ENCODE results near the gene SLC25A15.
"Not testable (repeated sequence)": the region's sequence is repeated elsewhere in the genome, so short reads cannot be mapped to it uniquely, and the experiment has no call there.

Gene SLC25A15

GRCh38 chr13:40781717-40782116 lies 7.7 kb upstream of the SLC25A15 start:
- no peak for DNase-seq (ENCODE audit: low spot score)

DNA sequence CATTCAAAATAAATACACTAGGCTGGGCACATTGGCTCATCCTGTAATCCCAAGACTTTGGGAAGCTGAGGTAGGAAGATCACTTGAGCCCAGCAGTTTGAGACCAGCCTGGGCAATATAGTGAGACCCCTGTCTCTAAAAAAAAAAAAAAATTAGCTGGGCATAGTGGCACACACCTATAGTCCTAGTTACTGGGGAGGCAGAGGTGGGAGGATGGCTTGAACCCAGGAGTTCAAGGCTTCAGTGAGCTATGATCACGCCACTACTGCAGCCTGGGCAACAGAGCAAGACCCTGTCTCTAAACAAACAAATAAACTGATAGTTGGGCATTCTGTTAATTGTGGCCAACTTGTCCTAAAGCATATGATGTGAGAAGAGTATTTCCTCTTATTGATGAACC lies 6.4 kb upstream of the SLC25A15 start:
- DNase-seq (ENCODE audit: low spot score), result not testable (repeated sequence)

GRCh38 chr13:40784540-40784939 lies 4.9 kb upstream of the SLC25A15 start:
- DNase-seq (ENCODE audit: low spot score), result no peak

DNA sequence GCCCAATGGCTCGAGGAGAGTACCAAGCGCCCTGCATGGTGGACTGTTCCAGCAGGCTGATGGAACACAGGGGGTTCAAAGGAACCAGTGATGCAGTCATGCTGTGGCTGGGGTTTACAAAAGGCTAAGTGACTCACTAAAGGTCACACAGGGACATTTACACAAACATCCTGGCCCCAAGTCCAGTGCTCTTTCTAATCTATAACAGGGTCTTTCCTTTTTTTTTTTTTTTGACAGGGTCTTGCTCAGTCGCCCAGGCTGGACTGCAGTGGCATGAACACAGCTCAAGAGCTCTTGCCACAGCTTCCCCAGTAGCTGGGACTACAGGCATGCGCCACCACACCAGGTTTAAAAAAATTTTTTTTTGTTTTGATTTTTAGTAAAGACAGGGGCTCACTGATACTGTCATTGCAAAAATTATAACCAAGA lies 2.8 kb upstream of the SLC25A15 start:
- DNase-seq (ENCODE audit: low spot score), result no peak

- DNase-seq (ENCODE audit: low spot score), result no peak
Observed at GRCh38 chr13:40787062-40787461, 2.3 kb upstream of the SLC25A15 start.

- DNase-seq (ENCODE audit: low spot score), result not testable (repeated sequence)
Observed at GRCh38 chr13:40788540-40789274, 704 bp upstream of the SLC25A15 start.

GRCh38 chr13:40790154-40790616 lies 774 bp downstream of the SLC25A15 start:
- no peak for DNase-seq (ENCODE audit: low spot score)

- DNase-seq (ENCODE audit: low spot score), result no peak
Observed at GRCh38 chr13:40792284-40793051, 3.1 kb downstream of the SLC25A15 start.

GRCh38 chr13:40793339-40793738 lies 3.9 kb downstream of the SLC25A15 start:
- no peak for DNase-seq (ENCODE audit: low spot score)

DNA sequence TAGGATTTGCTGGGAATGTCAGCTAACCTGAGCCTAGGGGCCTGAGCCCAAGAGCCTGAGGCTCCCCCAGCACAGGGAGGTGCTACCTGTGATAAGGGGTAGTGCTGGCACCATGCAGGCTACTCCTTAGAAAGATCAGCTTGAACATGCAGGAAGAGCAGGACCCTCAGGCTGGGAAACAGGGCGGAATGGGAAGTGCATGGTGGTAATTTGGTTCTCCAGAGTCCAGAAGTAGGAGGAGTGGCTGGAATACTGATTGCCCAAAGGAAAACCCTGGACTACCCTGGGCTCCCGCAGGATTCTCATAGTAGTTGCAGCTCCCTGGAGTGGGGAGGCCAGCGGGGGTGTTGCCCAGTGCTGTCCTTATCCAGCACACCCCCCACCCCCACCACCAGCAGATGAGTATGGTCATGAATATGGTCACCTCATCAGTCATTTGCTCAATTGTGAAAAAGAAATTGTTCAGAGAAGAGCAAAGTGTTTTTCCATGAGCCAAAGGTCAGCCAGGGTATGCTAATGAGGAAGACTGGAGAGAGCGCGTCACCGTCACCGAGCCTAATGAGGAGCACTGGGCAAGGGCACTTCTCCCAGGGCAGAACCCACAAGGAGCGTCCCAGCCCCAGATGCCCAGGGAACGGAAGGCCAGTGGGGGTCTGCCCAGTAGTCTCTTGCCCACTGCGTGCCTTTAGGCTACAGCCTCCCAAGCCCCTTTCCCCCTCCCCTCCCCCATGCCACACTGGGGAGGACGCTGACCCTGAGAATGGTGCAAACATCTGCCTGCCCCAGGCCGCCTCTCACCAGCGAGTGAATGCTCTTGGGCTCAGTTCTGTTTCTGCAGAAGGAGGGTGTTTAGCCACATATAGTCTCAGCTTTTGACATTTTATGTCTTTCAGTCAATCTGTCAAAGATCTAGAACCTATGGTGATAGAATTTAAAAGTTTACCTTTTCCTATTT lies 5.3 kb downstream of the SLC25A15 start:
- no peak for DNase-seq (ENCODE audit: low spot score)

- no peak for DNase-seq (ENCODE audit: low spot score)
Observed at GRCh38 chr13:40796649-40797048, 7.2 kb downstream of the SLC25A15 start.

- DNase-seq (ENCODE audit: low spot score), result peak; percentile 30
Observed at GRCh38 chr13:40798380-40798779, 9.0 kb downstream of the SLC25A15 start.

DNA sequence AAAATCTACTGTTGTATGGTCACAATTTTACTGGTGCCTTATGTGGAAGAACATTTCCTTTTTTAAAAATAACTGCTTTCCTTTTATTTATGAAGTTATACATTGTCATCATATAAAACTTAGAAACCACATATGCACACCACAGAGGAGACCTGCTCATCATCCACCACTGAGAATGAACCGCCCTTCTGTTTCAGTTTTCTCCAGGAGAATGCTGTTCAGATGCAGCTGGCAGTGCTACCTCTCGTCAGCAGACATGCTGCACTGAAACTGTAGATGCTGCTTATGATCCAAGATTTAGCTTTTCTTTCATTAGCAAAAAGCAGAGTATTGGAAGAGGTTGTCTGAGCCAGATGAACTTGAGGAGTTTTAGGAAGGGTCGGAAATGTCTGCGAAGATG lies 10.1 kb downstream of the SLC25A15 start:
- no peak for DNase-seq (ENCODE audit: low spot score)

GRCh38 chr13:40800559-40800958 lies 11.1 kb downstream of the SLC25A15 start:
- DNase-seq (ENCODE audit: low spot score), result no peak

GRCh38 chr13:40801255-40802217 lies 12.1 kb downstream of the SLC25A15 start:
- no peak for DNase-seq (ENCODE audit: low spot score)

- DNase-seq (ENCODE audit: low spot score), result no peak
Observed at GRCh38 chr13:40803316-40803715, 13.9 kb downstream of the SLC25A15 start.

- no peak for DNase-seq (ENCODE audit: low spot score)
Observed at GRCh38 chr13:40806241-40806640, 16.8 kb downstream of the SLC25A15 start.

- no peak for DNase-seq (ENCODE audit: low spot score)
Observed at GRCh38 chr13:40809471-40809870, 20.1 kb downstream of the SLC25A15 start.

DNA sequence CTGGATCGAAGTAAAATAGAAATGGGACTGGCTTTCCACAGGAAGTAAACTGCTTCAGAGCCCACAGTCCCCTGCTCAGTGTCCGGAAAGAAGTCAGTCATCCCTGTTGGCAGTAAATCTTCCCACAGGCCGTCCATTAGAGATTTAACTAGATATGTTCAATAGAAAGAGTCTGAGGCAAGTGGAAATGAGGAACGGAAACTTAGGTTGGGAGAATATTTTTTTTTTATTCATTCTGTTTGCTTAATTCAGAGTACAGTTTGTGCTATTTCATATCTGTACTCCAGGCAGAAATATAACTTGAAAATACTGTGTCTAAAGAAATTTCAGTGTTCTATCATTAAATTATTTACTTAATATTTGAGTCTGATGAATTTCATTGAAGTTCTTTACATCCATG lies 22.7 kb downstream of the SLC25A15 start:
- DNase-seq (ENCODE audit: low spot score), result no peak

DNA sequence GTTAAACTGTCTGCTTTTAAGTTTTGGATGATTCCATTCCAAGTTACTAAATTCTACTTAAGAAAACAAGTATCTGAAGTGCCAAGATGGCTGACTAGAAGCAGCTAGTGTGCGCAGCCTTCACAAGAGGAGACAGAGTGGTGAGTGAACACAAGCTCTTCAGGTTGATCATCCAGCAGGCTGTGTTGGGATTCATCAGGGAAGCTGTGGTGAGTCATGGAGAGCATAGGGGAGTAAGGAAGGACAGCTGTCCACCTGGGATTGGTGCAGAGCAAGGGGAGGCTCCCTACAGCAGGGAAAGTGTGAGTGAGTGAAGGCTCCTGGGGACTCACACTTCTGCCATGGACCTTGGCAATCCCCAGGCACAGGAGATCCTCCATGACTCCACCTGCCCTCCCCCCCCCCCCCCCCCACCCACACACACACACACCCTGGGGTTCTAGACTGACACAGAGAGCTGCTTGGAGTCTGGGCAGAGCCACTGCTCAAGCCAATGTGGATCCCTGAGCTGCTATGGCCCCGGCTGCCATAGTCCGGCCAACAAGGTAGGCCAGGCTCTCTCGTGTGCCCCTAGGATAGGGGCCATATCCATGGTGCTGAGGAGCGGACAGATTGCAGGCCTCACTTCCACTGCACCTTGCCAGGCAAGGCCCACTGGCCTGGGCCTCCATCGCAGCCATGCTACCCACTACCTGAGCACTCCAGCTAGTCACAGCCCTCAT lies 23.5 kb downstream of the SLC25A15 start:
- no peak for DNase-seq (ENCODE audit: low spot score)
